HEK293T (cell line): ENCODE results near the gene KIAA1671.

Experiments
- BHLHE40 ChIP-seq: fragments of 450-650 bp; IDR thresholded peaks from 2 replicates; pipeline ENCODE4 v1.6.1; 2016; ENCODE audit warnings: mild to moderate bottlenecking, moderate library complexity, borderline replicate concordance
- CTBP1 ChIP-seq: fragments of 450-650 bp; IDR thresholded peaks from 2 replicates; pipeline ENCODE4 v1.6.1; 2016; ENCODE audit warnings: borderline replicate concordance
- ELF4 ChIP-seq: fragments of 450-650 bp; IDR thresholded peaks from 2 replicates; pipeline ENCODE4 v1.6.1; 2017; ENCODE audit warnings: antibody characterized with exemption
- FOXA1 ChIP-seq: fragments of 450-650 bp; IDR thresholded peaks from 2 replicates; pipeline ENCODE4 v1.6.1; 2016; ENCODE audit warnings: mild to moderate bottlenecking
- FOXK2 ChIP-seq: fragments of 450-650 bp; IDR thresholded peaks from 2 replicates; pipeline ENCODE4 v1.6.1; 2016; ENCODE audit warnings: mild to moderate bottlenecking
- HDGF ChIP-seq: fragments of 450-650 bp; IDR thresholded peaks from 2 replicates; pipeline ENCODE4 v1.6.1; 2017; ENCODE audit warnings: antibody characterized with exemption, borderline replicate concordance
- L3MBTL2 ChIP-seq: fragments of 450-650 bp; conservative IDR thresholded peaks from 2 replicates; pipeline ENCODE4 v1.6.1; 2016; ENCODE audit warnings: mild to moderate bottlenecking
- LEF1 ChIP-seq: fragments of 450-650 bp; IDR thresholded peaks from 2 replicates; pipeline ENCODE4 v1.6.1; 2017; ENCODE audit warnings: mild to moderate bottlenecking, borderline replicate concordance
- NFRKB ChIP-seq: fragments of 450-650 bp; IDR thresholded peaks from 2 replicates; pipeline ENCODE4 v1.6.1; 2016; ENCODE audit warnings: mild to moderate bottlenecking, moderate library complexity
- SP1 ChIP-seq: fragments of 450-650 bp; IDR thresholded peaks from 2 replicates; pipeline ENCODE4 v1.6.1; 2017
- SUZ12 ChIP-seq: fragments of 450-650 bp; IDR thresholded peaks from 2 replicates; pipeline ENCODE4 v1.6.1; 2016; ENCODE audit warnings: mild to moderate bottlenecking
- ZNF384 ChIP-seq: fragments of 450-650 bp; IDR thresholded peaks from 2 replicates; pipeline ENCODE4 v1.6.1; 2016
- TF ChIP-seq, protein P1 (sequence below): fragments of 450-650 bp; IDR thresholded peaks from 2 replicates; pipeline ENCODE4 v1.6.1; 2016

- TF ChIP-seq HDGF (no peak), CTBP1 (no peak), FOXA1 (no peak), ZNF384 (no peak), FOXK2 (no peak), SUZ12 (no peak), L3MBTL2 (no peak), SP1 (no peak), BHLHE40 (no peak), LEF1 (no peak), ELF4 (no peak), NFRKB (no peak)
- TF ChIP-seq, protein P1, sequence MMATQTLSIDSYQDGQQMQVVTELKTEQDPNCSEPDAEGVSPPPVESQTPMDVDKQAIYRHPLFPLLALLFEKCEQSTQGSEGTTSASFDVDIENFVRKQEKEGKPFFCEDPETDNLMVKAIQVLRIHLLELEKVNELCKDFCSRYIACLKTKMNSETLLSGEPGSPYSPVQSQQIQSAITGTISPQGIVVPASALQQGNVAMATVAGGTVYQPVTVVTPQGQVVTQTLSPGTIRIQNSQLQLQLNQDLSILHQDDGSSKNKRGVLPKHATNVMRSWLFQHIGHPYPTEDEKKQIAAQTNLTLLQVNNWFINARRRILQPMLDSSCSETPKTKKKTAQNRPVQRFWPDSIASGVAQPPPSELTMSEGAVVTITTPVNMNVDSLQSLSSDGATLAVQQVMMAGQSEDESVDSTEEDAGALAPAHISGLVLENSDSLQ = no peak
These were observed 134.4 kb downstream of the KIAA1671 start for GRCh38 chr22:25086902-25087282.
